HG02588 (cell line): ENCODE measurements around the gene PAK2.
"Not testable (repeated sequence)": the region's sequence is repeated elsewhere in the genome, so short reads cannot be mapped to it uniquely, and the experiment has no call there.

Experiments
- ATAC-seq: cut with Tn5 transposase; IDR thresholded peaks from one replicate; pipeline ENCODE4 v1.9.1; 2021; ENCODE audit warnings: mild to moderate bottlenecking, moderate library complexity; ENCODE audit not compliant: unreplicated experiment

PAK2 gene

GRCh38 chr3:196839351-196839750, 99.7 kb downstream of the PAK2 start:
- not testable (repeated sequence) for ATAC-seq

GRCh38 chr3:196842567-196843434, 103.1 kb downstream of the PAK2 start:
- ATAC-seq: no peak

GRCh38 chr3:196843435-196844110, 103.9 kb downstream of the PAK2 start:
- ATAC-seq: no peak

DNA sequence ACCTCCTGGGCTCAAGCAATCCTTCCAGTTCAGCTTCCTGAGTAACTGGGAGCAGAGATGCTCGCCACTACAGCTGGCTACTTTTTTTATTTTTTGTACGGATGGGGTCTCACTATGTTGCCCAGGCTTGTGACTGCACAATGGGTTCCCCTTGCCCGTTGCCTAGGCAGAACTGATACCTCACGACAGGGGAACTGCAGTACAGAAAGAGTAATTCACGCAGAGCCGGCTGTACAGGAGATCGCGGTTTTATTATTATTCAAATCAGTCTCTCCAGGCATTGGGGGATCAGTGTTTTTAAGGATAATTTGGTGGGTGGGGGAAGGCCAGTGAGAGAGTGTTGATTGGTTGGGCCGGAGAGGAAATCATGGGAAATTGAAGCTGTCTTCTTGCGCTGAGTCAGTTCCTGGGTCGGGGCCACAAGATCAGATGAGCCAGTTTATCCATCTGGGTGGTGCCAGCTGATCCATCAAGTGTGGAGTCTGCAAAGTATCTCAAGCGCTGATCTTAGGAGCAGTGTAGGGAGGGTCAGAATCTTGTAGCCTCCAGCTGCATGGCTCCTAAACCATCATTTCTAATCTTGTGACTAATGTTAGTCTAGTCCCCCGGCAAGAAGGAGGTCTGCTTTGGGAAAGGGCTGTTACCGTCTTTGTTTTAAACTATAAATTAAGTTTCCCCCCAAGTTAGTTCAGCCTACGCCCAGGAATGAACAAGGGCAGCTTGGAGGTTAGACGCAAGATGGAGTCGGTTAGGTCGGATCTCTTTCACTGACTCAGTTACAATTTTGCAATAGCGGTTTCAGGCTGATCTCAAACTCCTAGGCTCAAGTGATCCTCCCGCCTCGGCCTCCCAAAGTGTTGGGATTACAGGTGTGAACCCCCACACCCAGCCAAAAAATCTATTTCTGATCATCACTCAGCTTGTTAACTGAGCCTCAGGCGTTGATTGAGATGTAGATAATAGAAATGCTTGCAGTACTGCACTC, 104.9 kb downstream of the PAK2 start:
- not testable (repeated sequence) for ATAC-seq

- ATAC-seq: not testable (repeated sequence)
Observed at GRCh38 chr3:196848375-196848774, 108.7 kb downstream of the PAK2 start.

DNA sequence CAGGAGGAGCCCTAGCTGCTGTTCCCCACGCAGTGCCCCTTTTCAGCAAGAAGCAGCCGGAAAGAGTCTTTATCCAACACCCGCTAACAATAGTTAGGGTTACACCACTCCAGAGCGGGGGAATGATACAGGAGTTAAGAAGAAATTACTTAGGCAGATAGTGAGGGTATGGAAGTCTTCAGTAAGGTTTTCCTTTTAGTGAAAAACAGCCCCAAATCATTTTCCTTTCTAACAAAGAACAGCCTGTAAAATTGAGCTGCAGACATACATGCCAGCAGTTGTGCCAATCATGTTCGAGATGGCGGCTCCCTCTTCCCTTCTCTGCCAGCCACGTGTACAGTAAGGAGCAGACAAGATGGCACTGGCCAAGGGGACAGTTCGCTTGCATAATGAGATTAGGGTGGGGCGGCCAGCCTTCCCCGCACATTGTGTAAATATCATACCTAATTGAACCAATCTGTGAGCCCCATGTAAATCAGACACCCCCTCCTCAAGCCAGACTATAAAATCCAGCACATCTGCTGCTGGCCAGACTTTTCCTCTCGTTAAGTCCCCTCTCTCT, 109.6 kb downstream of the PAK2 start:
- ATAC-seq: no peak

GRCh38 chr3:196863000-196863399, 123.3 kb downstream of the PAK2 start:
- not testable (repeated sequence) for ATAC-seq

GRCh38 chr3:196867155-196867506, 127.5 kb downstream of the PAK2 start:
- ATAC-seq: no peak

DNA sequence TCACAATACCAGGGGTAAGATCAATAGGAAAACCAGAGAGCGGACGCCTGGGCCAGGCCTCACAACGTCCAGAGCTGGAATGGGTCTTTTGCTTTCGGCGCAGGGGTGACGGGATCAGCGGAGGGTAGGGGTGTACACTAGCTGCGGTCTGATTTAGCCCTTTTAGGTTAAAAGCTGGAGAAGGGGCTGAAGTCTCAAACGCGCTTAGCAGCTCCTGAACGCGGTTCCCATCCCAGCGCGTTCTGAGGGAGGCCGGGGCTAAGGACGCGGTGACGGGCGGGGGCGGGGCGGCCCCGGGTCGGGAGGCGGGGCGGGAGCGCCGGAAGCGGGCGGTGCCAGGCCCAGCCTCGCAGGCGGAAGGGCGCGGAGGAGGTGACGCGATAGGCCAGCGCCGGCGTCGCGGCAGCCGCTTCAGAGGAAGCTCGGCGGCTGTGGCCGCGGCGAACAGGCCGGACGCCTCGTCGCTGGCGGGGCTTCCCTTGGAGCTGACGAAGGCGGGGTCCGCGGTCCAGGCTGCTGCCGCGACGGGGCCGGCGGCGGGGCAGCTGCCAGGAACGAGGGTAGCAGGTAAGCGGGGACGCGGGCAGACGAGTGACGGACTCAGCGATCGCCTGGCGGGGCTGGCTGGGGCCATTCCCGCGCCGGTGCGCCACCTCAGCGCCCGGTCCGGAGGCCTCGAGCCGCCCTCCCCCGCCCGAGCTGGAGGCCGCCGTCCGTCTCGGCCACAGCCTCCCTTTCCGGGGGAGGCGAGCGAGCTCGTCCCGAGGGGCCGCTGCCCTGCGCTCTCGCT, 128.0 kb downstream of the PAK2 start, which contains the start of gene SENP5:
Gene SENP5, plus strand, starts transcription at position 414 of the 790 bp plus-strand sequence. CDS start 17,262 bp downstream, outside the sequence.
- ATAC-seq: peak; percentile 88

DNA sequence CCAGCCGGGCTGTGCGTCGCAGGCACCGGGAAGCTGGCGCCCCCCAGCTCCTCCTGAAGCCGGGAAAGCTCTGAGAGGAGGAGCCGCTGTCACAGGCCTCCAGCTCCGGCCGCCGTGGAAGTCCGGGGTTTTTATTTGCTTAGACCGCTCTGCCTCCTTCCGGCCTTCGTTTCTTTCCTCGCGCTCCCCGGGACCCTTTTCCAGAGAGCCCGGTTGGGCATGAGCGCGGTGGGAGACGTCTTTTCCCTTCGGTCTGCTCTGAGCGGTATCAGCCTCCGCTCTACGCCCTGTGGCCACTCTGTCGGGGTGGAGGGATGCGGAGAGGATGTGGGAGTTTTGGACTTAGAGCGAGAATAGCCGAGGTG, 128.6 kb downstream of the PAK2 start:
- peak; percentile 29 for ATAC-seq

DNA sequence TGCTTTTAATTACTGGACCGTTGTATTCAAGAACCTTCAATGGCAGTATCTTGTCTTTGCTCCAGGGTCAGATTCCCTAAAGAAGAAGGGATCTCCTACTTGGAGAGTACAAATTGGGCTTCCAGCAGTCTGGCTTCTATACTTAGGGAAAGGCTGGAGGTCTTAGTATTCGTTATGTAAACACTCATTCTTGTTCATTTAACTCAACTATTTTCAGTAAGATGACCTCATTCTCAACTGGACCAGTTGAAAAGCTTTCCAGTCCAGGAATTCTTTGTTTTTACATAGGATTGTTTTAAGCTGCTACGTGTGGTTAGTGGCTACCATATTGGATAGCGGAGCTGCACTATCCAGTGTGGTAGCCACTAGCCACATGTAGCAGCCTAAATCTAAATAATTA, 132.7 kb downstream of the PAK2 start:
- ATAC-seq: no peak

DNA sequence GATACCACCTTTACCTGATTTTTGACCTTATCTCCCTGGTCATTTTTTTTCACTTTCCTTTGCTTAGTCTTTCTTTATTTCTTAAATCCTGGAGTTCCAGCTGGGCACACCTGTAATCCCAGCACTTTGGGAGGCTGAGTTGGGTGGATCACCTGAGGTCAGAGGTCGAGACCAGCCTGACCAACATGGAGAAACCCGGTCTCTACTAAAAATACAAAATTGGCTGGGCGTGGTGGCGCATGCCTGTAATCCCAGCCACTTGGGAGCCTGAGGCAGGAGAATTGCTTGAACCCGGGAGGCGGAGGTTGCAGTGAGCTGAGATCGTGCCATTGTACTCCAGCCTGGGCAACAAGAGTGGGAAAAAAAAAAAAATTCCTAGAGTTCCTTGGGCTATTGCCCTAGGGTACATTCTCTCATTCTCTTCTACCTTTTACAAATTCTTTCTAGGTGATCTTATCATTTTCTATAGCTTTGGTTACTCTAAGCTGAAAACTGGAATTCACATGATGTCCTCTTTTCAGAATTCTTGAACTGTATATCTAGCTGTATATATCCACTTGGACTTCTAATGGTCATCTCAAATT, 134.9 kb downstream of the PAK2 start:
- ATAC-seq: not testable (repeated sequence)

GRCh38 chr3:196875258-196875657, 135.6 kb downstream of the PAK2 start:
- ATAC-seq: no peak
